ENCODE results near the gene BCL2.
A peak's percentile ranks its signal among the peaks of the same experiment; 100 is the strongest.

Gene BCL2

GRCh38 chr18:63326011-63326410, 6.4 kb upstream of the BCL2 start:
- no peak for DNase-seq (ENCODE audit: low spot score)

GRCh38 chr18:63325086-63325686, 5.6 kb upstream of the BCL2 start:
- DNase-seq (ENCODE audit: low spot score): no peak

GRCh38 chr18:63322908-63323634, 3.5 kb upstream of the BCL2 start:
- DNase-seq (ENCODE audit: low spot score): peak; percentile 85

GRCh38 chr18:63322206-63322605, 2.6 kb upstream of the BCL2 start:
- no peak for DNase-seq (ENCODE audit: low spot score)

- no peak for DNase-seq (ENCODE audit: low spot score)
Observed at GRCh38 chr18:63321291-63321690, 1.7 kb upstream of the BCL2 start.

GRCh38 chr18:63320975-63321265, 1.4 kb upstream of the BCL2 start:
- no peak for DNase-seq (ENCODE audit: low spot score)

GRCh38 chr18:63320123-63320974, 780 bp upstream of the BCL2 start:
- peak; percentile 89 for DNase-seq (ENCODE audit: low spot score)

- no peak for DNase-seq (ENCODE audit: low spot score)
Observed at GRCh38 chr18:63318889-63319382, 633 bp downstream of the BCL2 start.

GRCh38 chr18:63317982-63318888, 1.3 kb downstream of the BCL2 start:
- no peak for DNase-seq (ENCODE audit: low spot score)

- no peak for DNase-seq (ENCODE audit: low spot score)
Observed at GRCh38 chr18:63317556-63317946, 2.0 kb downstream of the BCL2 start.

- DNase-seq (ENCODE audit: low spot score): no peak
Observed at GRCh38 chr18:63316612-63317555, 2.7 kb downstream of the BCL2 start.

- DNase-seq (ENCODE audit: low spot score): no peak
Observed at GRCh38 chr18:63315876-63316275, 3.7 kb downstream of the BCL2 start.

- no peak for DNase-seq (ENCODE audit: low spot score)
Observed at GRCh38 chr18:63315131-63315662, 4.4 kb downstream of the BCL2 start.

GRCh38 chr18:63314062-63314790, 5.3 kb downstream of the BCL2 start:
- DNase-seq (ENCODE audit: low spot score): no peak

GRCh38 chr18:63313396-63313917, 6.1 kb downstream of the BCL2 start:
- no peak for DNase-seq (ENCODE audit: low spot score)

- no peak for DNase-seq (ENCODE audit: low spot score)
Observed at GRCh38 chr18:63312737-63313395, 6.7 kb downstream of the BCL2 start.

- DNase-seq (ENCODE audit: low spot score): no peak
Observed at GRCh38 chr18:63312019-63312409, 7.6 kb downstream of the BCL2 start.

- DNase-seq (ENCODE audit: low spot score): no peak
Observed at GRCh38 chr18:63311118-63312018, 8.2 kb downstream of the BCL2 start.
